Measurements from ENCODE around the gene CMTM7.

DNA sequence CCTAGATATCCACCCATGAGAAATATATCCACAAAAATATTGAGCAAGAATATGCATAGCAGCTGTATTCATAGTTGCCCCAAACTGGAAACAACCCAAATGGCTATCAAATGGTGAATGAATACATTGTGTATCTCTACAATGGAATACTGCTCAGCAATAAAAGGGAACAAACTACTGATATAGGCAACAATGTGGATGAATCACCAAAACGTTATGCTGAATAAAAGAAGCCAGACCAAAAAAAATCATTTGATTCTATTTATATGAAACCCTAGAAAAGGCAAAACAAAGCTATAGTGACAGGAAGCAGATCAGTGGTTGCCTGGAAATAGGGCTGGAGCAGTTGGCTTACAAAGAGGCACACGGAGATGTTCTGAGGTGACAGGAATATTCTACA lies 15.5 kb upstream of the CMTM7 start:
- TF ChIP-seq YY1 (IDR thresholded peaks at IDR 0.05; ENCODE audit: insufficient read depth, insufficient read length) (no peak), ZNF274 (IDR thresholded peaks at IDR 0.05; ENCODE audit: low read depth, low read length) (no peak)
